ENCODE measurements around the gene SPON1.

- TF ChIP-seq POLR2A (IDR thresholded peaks at IDR 0.05) = no peak
- TF ChIP-seq, protein P1, sequence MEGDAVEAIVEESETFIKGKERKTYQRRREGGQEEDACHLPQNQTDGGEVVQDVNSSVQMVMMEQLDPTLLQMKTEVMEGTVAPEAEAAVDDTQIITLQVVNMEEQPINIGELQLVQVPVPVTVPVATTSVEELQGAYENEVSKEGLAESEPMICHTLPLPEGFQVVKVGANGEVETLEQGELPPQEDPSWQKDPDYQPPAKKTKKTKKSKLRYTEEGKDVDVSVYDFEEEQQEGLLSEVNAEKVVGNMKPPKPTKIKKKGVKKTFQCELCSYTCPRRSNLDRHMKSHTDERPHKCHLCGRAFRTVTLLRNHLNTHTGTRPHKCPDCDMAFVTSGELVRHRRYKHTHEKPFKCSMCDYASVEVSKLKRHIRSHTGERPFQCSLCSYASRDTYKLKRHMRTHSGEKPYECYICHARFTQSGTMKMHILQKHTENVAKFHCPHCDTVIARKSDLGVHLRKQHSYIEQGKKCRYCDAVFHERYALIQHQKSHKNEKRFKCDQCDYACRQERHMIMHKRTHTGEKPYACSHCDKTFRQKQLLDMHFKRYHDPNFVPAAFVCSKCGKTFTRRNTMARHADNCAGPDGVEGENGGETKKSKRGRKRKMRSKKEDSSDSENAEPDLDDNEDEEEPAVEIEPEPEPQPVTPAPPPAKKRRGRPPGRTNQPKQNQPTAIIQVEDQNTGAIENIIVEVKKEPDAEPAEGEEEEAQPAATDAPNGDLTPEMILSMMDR (IDR thresholded peaks at IDR 0.05) = no peak
Observed at GRCh38 chr11:13972944-13973343, 10.4 kb downstream of the SPON1 start.

Data from transverse colon (tissue), 3 donors.